Cardiac muscle cell (in vitro differentiated cells and primary cell): ENCODE data around the gene NFKBIL1. TPM values are rescaled to one million over a fixed set of nuclear protein-coding genes. Genes with fewer than 3 reads are reported as not detected.

Experiments
- DNase-seq, 2 donors: peaks; one replicate each; pipeline versions ENCODE4 v3.0.0 to v3.0.0-alpha.2; 2010 to 2017; ENCODE audit warnings: low read depth in 1 of 2, low spot score in 1 of 2
- H3K27ac ChIP-seq: fragments of 200-600 bp; sonication (generic); 2 replicates; pipeline ENCODE4 v1.5.1; 2016
- H3K27me3 ChIP-seq: fragments of 200-600 bp; sonication (generic); 2 replicates; pipeline ENCODE4 v1.6.0; 2016; ENCODE audit warnings: control low read depth
- H3K36me3 ChIP-seq: fragments of 200-600 bp; sonication (generic); 2 replicates; pipeline ENCODE4 v1.5.1; 2016; ENCODE audit warnings: control low read depth
- H3K4me1 ChIP-seq: fragments of 200-600 bp; sonication (generic); 2 replicates; pipeline ENCODE4 v1.8.1; 2017; ENCODE audit warnings: low read depth, mild to moderate bottlenecking, mixed run types
- H3K4me3 ChIP-seq: fragments of 200-600 bp; sonication (generic); 2 replicates; pipeline ENCODE4 v1.5.1; 2016; ENCODE audit warnings: mild to moderate bottlenecking
- H3K9me3 ChIP-seq: fragments of 200-600 bp; sonication (generic); 2 replicates; pipeline ENCODE4 v1.5.1; 2017; ENCODE audit warnings: low read depth, mild to moderate bottlenecking, control low read depth
- polyA plus RNA-seq: library from polyadenylated mRNA; unstranded; fragments of >200 nt; fragmentation: Nextera tagmentation; extraction: Ambion mirVana; gene quantifications from 2 replicates; pipeline ENCODE4 v1.2.1, GENCODE V29; 2016
- total RNA-seq: library from RNA; depleted of rRNA; stranded (reverse); fragments of >200 nt; gene quantifications from 2 replicates; pipeline ENCODE4 v1.2.3, GENCODE V29; 2016
- TF ChIP-seq, protein P1 (sequence below): IDR thresholded peaks from 2 replicates; pipeline ENCODE4 v1.5.1; 2012; ENCODE audit warnings: low read depth, mild to moderate bottlenecking, low read length

Gene NFKBIL1
- total and polyA plus RNA-seq, 2 experiments from 2014 or later: 38.4 to 51.2 TPM

DNA sequence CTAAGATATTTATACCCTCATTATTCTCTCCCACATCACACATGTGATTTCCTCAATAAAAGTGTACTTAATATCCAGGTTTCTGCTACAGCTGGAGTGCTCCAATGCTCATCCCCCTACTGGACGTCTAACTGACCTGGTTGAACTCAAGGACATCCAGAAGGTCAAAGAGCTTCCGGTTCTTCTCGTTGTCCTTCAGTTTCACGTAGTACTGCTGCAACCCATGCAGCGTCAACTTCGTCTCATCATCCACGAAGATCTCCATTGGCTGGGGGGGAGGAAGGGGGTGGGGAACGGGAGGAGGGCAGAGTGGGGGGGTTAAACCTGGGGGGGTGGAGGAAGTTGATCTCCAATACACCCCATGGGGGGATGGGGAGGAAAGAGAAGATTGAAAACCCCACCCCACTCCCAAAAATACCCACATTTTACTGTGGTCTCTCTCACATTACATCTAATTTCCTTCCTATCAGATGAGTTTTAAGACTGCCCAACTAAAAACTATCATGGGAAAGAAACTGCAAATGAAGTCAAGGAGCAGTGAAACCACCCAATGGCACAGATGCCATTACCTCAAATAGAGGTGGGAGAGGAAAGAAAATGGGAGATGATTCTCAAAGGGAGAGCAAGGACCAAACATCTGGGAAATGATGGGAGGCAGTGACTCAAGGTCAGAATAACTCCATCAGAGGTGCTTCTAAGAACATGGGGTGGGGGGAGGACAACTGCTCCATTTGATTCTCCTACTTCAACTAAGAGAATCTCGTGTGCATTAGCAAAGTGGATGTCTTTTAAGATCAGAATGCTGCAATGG lies 14.6 kb upstream of the NFKBIL1 start:
- no peak for DNase-seq
- TF ChIP-seq, protein P1, sequence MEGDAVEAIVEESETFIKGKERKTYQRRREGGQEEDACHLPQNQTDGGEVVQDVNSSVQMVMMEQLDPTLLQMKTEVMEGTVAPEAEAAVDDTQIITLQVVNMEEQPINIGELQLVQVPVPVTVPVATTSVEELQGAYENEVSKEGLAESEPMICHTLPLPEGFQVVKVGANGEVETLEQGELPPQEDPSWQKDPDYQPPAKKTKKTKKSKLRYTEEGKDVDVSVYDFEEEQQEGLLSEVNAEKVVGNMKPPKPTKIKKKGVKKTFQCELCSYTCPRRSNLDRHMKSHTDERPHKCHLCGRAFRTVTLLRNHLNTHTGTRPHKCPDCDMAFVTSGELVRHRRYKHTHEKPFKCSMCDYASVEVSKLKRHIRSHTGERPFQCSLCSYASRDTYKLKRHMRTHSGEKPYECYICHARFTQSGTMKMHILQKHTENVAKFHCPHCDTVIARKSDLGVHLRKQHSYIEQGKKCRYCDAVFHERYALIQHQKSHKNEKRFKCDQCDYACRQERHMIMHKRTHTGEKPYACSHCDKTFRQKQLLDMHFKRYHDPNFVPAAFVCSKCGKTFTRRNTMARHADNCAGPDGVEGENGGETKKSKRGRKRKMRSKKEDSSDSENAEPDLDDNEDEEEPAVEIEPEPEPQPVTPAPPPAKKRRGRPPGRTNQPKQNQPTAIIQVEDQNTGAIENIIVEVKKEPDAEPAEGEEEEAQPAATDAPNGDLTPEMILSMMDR: no peak
- Histone ChIP-seq H3K4me1 (no peaks in the 10 kb centered on the region), H3K4me3 (no peak overlapping the region), H3K36me3 (peaks cover 73% of the 10 kb centered on the region), H3K27me3 (no peaks in the 10 kb centered on the region), H3K9me3 (no peaks in the 10 kb centered on the region), H3K27ac (peak overlapping the region; percentile 68)

DNA sequence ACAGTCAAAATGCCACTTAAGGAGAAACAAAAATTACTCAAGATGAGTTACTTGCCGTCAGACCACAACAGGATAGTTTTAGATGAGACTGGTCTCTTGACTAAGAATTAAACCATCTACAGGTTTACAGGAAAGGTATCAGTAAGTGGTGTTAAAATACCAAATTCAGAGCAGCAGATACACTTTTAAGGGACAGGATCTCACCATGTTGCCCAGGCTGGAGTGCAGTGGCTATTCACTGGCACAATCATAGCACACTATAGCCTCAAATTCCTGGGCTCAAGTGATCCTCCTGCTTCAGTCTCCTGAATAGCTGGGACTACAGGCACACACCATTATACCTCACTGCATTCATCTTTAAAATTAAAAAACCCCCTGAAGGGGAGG lies 14.0 kb upstream of the NFKBIL1 start:
- TF ChIP-seq, protein P1: no peak
- Histone ChIP-seq H3K27me3 (no peaks in the 10 kb centered on the region), H3K4me1 (no peaks in the 10 kb centered on the region), H3K27ac (peak overlapping the region; percentile 68), H3K36me3 (peaks cover 77% of the 10 kb centered on the region), H3K9me3 (no peaks in the 10 kb centered on the region), H3K4me3 (no peak overlapping the region)
- DNase-seq: no peak

DNA sequence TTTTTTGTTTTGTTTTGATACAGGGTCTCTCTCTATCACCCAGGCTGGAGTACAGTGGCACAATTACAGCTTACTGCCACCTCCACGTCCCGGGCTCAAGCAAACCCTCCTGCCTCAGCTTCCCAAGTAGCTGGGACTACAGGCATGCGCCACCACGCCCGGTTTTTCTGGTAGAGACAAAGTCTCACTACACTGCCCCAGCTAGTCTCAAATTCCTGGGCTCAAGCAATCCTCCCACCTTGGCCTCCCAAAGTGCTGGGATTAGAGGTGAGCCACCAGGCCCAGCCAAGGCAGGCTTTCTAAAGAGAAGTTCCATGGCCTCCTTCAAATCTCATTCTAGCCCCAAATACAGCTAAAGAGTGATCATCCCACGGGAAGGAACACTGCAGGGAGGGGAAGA lies 13.4 kb upstream of the NFKBIL1 start:
- Histone ChIP-seq H3K4me3 (no peak overlapping the region), H3K4me1 (no peaks in the 10 kb centered on the region), H3K27me3 (no peaks in the 10 kb centered on the region), H3K9me3 (no peaks in the 10 kb centered on the region), H3K36me3 (peaks cover 83% of the 10 kb centered on the region), H3K27ac (no peak overlapping the region)
- TF ChIP-seq, protein P1: no peak
- DNase-seq: no peak

DNA sequence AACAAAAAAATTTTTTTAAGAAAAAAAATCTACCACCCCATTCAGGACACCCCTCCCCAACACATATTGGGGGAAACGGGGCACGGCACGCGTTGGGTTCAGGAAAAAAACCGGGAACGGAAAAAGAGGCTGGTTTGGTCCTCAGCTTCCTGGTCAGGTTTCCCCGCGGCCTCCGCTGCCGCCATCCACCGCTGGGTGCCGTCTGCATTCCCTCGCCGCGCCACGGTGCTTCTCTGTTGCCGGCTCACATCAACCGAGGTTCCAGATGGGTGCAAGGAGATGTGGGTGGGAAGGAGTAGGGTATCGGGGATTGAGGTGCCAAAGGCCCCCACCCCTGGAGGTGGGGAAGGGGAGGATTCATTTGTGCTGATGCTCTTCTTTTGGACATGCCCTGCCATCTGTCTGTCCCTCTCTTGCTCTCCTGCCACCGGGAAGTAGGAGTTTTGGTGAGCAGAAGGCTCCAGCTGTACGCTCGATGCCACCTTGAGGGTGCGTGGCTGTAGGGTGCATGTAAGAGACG lies 12.8 kb upstream of the NFKBIL1 start:
- H3K4me3 ChIP-seq: no peak overlapping the region
- peaks cover 88% of the 10 kb centered on the region for H3K36me3 ChIP-seq
- no peak for DNase-seq
- H3K27me3 ChIP-seq: no peaks in the 10 kb centered on the region
- peaks cover 4% of the 10 kb centered on the region for H3K4me1 ChIP-seq
- TF ChIP-seq, protein P1: no peak
- no peak overlapping the region for H3K27ac ChIP-seq
- no peaks in the 10 kb centered on the region for H3K9me3 ChIP-seq

DNA sequence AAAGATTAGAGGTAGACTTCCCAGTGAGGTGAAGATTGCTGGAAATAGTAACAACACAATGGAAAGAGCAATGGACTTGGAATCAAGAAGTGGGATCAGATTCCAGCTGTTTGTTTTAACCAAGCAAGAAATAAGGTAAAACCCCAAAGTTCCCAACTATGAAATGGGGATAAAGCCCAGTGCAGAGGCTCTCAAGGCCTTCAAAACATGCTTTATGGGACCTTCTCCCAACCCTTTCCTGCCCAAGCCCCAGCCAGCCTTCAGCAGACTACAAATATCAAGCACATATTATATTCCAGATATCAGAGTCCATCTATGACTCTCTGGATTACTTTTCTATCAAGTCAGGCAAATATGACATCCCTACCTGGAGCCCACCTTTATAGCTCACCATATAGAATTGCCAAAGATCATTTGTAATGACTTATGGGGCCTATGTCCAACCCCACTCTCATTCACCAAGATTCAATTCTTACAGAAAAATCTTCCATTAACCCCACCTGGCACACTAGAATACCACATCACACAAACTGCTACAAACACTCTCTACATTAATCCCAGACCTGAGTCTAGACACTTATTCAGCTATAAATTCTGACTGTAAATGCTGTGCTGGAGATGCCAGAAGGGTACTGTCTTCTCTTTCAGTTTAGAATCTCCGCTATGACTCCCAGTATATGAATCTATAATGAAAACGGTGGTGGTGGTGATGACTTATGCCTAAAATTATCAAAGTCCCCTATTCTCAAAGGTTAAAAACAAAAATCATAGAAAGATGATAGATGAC lies 11.7 kb upstream of the NFKBIL1 start:
- peaks cover 15% of the 10 kb centered on the region for H3K4me1 ChIP-seq
- H3K9me3 ChIP-seq: no peaks in the 10 kb centered on the region
- TF ChIP-seq, protein P1: no peak
- no peak for DNase-seq
- peaks cover 91% of the 10 kb centered on the region for H3K36me3 ChIP-seq
- no peak overlapping the region for H3K27ac ChIP-seq
- no peaks in the 10 kb centered on the region for H3K27me3 ChIP-seq
- no peak overlapping the region for H3K4me3 ChIP-seq
